ENCODE data around the gene HHAT. TPM values are rescaled to one million over a fixed set of nuclear protein-coding genes. Genes with fewer than 3 reads are reported as not detected.

The HHAT gene
- total and polyA plus RNA-seq, 2 of the 4 experiments (the other 2 are of a cell fraction): 1.7 to 2.5 TPM

DNA sequence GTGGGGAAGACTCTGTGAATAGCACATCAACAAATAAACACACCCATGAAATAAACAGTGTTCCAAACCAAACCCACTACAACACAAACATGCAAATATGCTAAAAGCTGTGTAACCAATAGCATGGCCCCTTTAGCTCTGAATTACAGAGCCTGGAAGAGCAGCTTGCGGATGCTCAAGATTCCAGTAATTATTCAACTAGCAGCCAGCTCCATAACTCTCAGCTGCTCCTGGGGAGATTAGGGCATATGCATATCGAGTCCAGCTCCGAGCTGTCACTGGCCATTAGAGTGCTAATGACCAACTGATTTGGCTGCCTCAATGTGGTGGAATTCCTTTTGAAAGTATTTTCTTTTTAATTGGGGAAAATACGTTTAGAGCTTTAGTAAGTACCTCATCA lies 207.1 kb downstream of the HHAT start:
- Histone ChIP-seq H2AK5ac (ENCODE audit: low read depth, low read length) (no peak overlapping the region), H4K20me1 (ENCODE audit: insufficient read depth, low read length) (no peaks in the 10 kb centered on the region), H2BK15ac (ENCODE audit: low read depth, low read length) (no peak overlapping the region), H3K9ac (ENCODE audit: low read depth, low read length) (no peak overlapping the region), H3K4me3 (ENCODE audit: insufficient read depth, low read depth, low read length) (no peak overlapping the region), H3K36me3 (ENCODE audit: control insufficient read depth, insufficient read depth, low read length) (no peaks in the 10 kb centered on the region), H2BK5ac (ENCODE audit: low read depth, low read length, poor library complexity, severe bottlenecking) (no peak overlapping the region), H3K27ac (ENCODE audit: insufficient read depth, low read length) (no peak overlapping the region), H3K9me1 (ENCODE audit: insufficient read depth, low read length) (no peaks in the 10 kb centered on the region), H3K4ac (ENCODE audit: low read depth, low read length) (no peak overlapping the region), H2AFZ (replicated peaks; ENCODE audit: low read length, poor library complexity) (no peak overlapping the region), H4K8ac (ENCODE audit: low read depth in 2 of 2, low read length in 2 of 2) (no peak overlapping the region), H2AK9ac (replicated peaks; ENCODE audit: low read depth, low read length, poor library complexity) (no peak overlapping the region), H3K18ac (ENCODE audit: low read depth, low read length) (no peak overlapping the region), H3K4me2 (ENCODE audit: low read depth, low read length) (no peak overlapping the region), H2BK20ac (ENCODE audit: low read depth, low read length) (no peak overlapping the region), H3K56ac (ENCODE audit: extremely low read depth, insufficient read depth, low read length) (no peak overlapping the region), H4K5ac (ENCODE audit: low read depth, low read length) (no peak overlapping the region), H3K79me1 (ENCODE audit: low read depth in 1 of 2, low read length in 2 of 2) (no peaks in the 10 kb centered on the region), H3K14ac (replicated peaks; ENCODE audit: low read depth, low read length) (no peak overlapping the region), H4K91ac (ENCODE audit: insufficient read depth, low read depth, low read length) (no peak overlapping the region), H2BK120ac (ENCODE audit: low read depth, low read length) (no peak overlapping the region), H3K23ac (ENCODE audit: low read depth, low read length) (no peak overlapping the region), H3K4me1 (ENCODE audit: control insufficient read depth, insufficient read depth, low read length) (no peaks in the 10 kb centered on the region), H3K27me3 (ENCODE audit: control insufficient read depth, insufficient read depth, low read length) (no peaks in the 10 kb centered on the region), H3K9me3 (ENCODE audit: control insufficient read depth, insufficient read depth, low read length) (no peaks in the 10 kb centered on the region)
- no TSS peak for BruUV-seq (replicated peaks)
- no CpG with 5 or more reads among the region's 4 CpGs for WGBS, 2 experiments (ENCODE audit: extremely low coverage in 2 of 2, insufficient read length in 1 of 2)
- intact Hi-C loops (cut with micrococcal nuclease) (no loop called here), dilution Hi-C loops (cut with HindIII; ENCODE audit: low sequenced_read_pairs, unreplicated experiment) (no loop called here), in situ Hi-C loops (cut with MboI; ENCODE audit: low sequenced_read_pairs) (no loop called here)
- POLR2A ChIA-PET (ENCODE audit: unreplicated experiment): no interaction called here
- no peak for DNase-seq
- no peak for ATAC-seq (ENCODE audit: low read depth)
- TF ChIP-seq BHLHE40 (IDR thresholded peaks at IDR 0.05; ENCODE audit: low read depth, low read length): no peak
- no peak for TF ChIP-seq SMC3 (IDR thresholded peaks at IDR 0.05; ENCODE audit: low read depth, low read length)
- TF ChIP-seq, protein P1, sequence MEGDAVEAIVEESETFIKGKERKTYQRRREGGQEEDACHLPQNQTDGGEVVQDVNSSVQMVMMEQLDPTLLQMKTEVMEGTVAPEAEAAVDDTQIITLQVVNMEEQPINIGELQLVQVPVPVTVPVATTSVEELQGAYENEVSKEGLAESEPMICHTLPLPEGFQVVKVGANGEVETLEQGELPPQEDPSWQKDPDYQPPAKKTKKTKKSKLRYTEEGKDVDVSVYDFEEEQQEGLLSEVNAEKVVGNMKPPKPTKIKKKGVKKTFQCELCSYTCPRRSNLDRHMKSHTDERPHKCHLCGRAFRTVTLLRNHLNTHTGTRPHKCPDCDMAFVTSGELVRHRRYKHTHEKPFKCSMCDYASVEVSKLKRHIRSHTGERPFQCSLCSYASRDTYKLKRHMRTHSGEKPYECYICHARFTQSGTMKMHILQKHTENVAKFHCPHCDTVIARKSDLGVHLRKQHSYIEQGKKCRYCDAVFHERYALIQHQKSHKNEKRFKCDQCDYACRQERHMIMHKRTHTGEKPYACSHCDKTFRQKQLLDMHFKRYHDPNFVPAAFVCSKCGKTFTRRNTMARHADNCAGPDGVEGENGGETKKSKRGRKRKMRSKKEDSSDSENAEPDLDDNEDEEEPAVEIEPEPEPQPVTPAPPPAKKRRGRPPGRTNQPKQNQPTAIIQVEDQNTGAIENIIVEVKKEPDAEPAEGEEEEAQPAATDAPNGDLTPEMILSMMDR (conservative IDR thresholded peaks at IDR 0.05; ENCODE audit: low read depth, low read length): no peak
- TF ChIP-seq RFX5 (IDR thresholded peaks at IDR 0.05; ENCODE audit: low read depth, low read length): no peak
- CTCF ChIA-PET: no interaction called here
